Kidney glomerular epithelial cell (primary cell): ENCODE data around the gene CCDC191.

ENCODE experiments used
- DNase-seq: peaks from one replicate; lab custom pipeline; 2025; lab: John Stamatoyannopoulos, UW

CCDC191 gene

DNA sequence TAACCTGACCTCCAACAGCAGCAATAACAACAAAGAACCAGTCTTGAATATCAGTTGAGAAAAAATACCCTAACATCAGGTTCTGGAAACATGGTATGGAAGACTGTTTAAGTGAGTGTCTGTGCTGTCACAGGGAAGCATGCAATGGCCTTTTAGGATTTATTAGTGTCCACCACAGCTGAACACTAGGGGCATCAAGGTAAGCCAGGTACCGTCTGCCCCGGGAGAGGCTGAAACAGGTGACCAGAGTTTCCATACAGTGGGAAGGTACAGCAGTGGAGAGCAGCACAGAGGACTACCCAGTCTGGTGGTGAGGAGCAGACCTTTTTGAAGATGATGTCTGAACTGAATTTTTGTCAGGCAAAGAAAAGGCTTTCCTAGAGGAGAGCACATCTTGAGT is 90.2 kb downstream of the CCDC191 start:
- DNase-seq = no peak

DNA sequence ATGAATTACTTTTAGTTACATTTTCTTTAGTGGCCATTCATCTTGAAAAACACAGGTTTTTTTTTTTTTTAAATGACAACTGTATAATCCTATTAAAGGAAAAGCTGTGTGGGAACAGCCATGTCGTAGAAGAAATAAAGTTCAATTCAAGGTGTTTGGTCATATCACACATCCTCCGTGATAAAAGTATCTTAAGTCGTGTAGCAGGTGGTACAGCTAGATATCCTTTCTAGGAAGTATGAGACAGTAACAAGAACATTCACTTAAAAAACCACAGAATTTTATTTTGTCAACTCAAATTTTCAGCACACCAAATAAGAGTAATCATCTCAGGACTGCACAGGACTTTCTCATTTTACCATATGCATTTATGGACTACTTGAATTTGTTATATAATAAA is 92.4 kb downstream of the CCDC191 start:
- no peak for DNase-seq

DNA sequence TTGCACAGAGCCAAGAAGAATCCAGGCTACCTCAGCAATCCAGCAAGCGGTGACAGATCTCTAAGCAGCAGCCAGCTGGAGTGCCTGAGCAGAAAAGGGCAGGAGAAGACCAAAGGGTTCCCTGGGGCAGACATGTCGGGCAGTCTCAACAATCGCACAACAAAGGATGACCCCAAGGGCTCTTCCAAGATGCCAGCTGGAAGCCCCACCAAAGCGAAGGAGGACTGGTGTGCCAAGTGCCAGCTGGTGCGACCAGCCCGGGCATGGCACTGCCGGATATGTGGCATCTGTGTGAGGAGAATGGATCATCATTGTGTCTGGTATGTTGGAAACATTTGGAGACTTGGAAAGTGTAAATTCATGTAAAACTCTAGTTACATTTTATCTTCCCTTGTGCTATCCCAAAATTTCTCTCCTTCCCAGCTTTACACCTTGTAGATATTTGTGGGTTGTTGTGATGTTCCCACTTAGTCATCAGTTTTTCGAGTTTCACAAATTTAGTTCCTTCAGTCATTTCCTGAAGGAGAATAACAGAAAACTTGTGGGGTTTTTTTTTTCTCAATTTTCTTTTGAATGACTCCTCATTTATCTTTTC is 102.1 kb downstream of the CCDC191 start:
- no peak for DNase-seq

DNA sequence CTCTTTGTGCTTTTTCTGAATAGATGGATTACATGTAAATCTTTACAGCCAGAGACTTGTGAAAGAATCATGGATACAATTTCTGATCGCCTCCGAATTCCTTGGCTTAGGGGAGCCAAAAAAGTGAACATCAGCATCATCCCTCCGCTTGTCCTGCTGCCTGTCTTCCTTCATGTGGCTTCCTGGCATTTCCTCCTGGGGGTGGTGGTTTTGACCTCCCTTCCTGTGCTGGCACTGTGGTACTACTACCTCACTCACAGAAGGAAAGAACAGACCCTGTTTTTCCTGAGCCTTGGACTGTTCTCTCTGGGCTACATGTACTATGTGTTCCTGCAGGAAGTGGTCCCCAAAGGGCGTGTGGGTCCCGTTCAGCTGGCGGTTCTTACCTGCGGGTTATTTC is 102.6 kb downstream of the CCDC191 start:
- no peak for DNase-seq

DNA sequence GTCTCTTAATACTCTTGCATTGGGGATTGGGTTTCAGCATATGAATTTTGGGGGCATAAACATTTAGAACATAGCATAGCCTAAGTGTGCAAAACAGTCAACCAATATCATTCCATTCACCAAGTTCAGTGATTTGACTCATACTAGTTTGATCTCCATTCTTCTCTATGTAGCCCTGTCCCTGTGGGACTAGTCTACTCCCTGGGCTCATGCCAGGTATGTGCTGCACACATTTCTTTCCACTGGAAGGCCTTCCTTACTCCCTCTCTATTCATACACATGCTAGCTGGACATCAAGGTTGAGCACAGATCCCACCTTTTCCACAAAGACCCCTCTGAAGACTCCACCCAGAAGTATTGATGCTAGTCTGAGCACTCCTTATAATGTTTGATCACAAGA is 103.4 kb downstream of the CCDC191 start:
- no peak for DNase-seq

DNA sequence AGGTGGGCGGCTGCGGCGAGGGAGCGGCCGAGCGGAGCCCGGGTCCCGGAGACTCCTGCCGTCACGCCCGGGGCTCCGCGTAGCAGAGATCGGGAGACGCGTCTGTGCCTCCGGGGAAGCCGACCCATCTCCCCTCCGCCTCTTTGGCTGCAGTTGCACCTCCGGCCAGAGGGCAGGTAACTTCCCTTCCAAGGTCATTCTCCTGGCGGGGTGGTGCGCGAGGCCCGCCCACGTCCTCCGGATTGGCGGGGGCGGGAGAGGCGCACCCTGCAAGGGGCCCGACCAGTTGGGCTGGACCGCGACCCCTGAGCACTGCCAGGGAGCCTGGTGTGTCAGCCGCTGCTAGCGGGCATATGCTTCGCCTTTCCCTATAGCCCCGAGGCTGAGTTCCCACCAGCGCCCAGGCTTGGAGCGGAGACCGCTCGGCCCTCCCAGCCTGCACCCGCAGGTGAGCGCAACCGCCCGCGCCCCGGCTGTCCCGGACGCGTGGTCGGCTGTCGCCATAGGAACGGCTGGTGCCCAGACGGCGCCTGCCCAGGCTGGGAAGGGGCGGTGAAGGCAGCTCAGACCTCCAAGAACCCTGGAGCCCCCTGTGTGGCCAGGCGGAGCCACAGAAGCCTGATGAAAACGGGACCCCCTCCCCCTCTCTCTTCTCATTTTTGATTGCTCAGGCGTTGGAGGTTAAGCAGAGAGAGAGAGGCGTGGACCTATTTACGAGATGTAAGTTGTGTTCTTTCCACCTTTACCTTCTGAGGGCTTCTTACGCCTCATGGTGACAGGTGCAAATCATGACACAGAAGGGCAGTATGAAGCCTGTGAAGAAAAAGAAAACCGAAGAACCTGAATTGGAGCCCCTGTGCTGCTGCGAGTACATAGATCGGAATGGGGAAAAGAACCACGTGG is 108.1 kb downstream of the CCDC191 start:
- DNase-seq = peak; percentile 33

DNA sequence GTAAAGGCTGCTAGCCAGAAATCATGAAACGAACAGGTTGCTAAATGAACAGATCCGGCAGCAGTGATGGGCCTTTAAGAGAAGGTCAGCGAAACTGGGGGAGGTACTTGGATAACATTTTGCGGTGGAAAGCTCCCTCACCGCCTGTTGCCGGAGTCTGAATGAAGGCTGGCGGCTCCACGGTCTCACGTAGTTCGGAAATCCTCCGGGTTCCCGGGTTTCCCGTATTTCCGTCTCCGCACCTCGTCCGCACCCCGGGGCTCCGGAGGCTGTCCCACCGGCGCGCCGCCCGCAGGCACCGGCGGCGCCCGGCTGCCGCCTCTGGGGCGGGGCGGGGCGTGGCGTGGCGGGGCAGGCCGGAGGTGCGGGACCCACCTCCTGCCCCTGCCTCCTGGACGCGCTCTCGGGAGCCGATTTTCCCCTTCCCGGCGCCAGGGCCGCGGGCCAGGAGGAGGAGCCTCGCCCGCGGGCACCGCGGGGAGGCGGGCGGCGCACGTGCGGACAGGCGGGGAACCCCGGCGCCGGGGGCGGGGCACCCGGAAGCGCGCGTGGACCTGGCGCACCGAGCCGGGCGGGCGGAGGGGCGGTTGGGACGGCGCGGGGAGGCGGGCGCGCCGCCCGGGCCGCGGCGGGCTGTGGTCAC is 108.8 kb downstream of the CCDC191 start, which contains the start of gene ZDHHC23:
Gene ZDHHC23 (plus strand): TSS at position 642 of the 643 bp plus-strand sequence. CDS start 790 bp downstream, outside the sequence.
- peak; percentile 45 for DNase-seq

DNA sequence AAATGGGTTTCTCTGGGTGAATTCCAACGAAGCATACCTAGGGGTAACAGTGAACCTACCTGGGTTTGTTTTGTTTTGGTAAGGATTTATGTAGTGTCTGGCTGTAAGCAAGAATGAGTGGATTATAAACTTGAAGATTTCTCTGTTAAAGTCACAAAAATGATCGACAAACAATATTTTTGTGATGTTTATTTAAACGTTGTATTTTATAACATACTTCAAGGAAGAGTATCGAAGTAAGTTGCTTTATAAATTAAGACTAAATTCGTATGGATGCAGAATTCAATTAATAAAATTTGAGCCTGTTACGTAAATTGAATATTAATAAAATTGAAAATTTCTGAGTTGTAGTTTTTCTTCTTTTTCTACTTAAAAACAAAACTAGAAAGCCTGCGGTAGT is 109.5 kb downstream of the CCDC191 start:
- no peak for DNase-seq

DNA sequence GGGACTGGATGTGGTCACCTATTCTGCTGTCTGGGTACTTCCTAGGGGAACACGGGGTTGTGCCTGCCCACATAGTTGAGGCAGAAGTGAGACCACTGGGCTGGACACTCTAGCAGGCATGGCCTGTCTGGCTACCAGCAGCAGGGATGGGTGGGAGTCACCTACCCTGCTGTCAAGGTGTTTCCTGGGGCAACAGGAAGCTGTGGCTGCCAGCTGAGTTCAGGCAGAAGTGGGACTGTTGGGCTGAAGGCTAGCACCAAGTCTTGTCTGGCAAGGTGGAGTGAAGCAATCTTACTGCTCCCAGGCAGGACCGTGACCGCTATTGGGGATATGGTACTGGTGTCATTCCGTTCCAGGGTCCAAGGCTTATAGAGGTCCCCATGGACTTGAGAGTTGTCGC is 128.8 kb downstream of the CCDC191 start:
- DNase-seq = no peak

DNA sequence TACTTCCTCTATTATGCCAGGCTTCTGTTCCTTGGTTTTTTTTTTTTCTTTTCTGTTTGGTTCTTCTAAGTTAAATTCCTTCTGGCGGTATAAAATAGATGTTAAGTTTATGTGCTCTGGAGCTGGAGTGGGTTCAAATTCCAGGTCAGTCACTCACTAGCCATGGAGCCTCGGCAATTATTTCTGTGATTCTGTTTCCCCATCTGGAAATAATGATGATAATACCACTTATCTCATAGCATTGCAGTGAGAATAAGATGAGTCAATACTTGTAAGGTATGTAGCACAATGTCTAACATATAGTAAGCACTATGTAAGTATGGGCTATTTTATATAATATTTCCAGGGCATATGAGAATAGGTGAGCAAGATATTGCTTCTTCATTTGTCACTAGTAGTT is 141.7 kb downstream of the CCDC191 start:
- DNase-seq = no peak
